Measurements from ENCODE around the gene USP25. TPM values are rescaled to one million over a fixed set of nuclear protein-coding genes. Genes with fewer than 3 reads are reported as not detected.

The USP25 gene
- total RNA-seq, 1 experiment from 2014 or later = 26.0 TPM

- no peaks in the 10 kb centered on the region for H4K20me1 ChIP-seq (ENCODE audit: insufficient read depth)
- no peaks in the 10 kb centered on the region; the same call in 1 of the 2 replicates for H3K9me3 ChIP-seq (ENCODE audit: insufficient read depth, low read depth)
- no peaks in the 10 kb centered on the region for H3K27me3 ChIP-seq (ENCODE audit: insufficient read depth, low read depth)
- CTCF ChIA-PET = no interaction called here
- peaks cover 8% of the 10 kb centered on the region for H3K79me2 ChIP-seq (ENCODE audit: low read depth)
- H3K4me3 ChIP-seq = no peak overlapping the region
- H3K9me2 ChIP-seq (ENCODE audit: insufficient read depth) = no peaks in the 10 kb centered on the region
- peaks cover 5% of the 10 kb centered on the region; the same call in 1 of the 2 replicates for H3K4me1 ChIP-seq (replicated peaks; ENCODE audit: insufficient read depth)
- no peak for DNase-seq
- POLR2A ChIA-PET (ENCODE audit: unreplicated experiment) = no interaction called here
- H3K36me3 ChIP-seq (ENCODE audit: low read depth) = no peaks in the 10 kb centered on the region
- H2AFZ ChIP-seq = no peak overlapping the region
- intact Hi-C loops (cut with micrococcal nuclease; ENCODE audit: unreplicated experiment) = no loop called here
- BruUV-seq (replicated peaks) = no TSS peak
- peak overlapping the region; percentile 19; the same call in 1 of the 2 replicates for H3K27ac ChIP-seq
- TF ChIP-seq, protein P1, sequence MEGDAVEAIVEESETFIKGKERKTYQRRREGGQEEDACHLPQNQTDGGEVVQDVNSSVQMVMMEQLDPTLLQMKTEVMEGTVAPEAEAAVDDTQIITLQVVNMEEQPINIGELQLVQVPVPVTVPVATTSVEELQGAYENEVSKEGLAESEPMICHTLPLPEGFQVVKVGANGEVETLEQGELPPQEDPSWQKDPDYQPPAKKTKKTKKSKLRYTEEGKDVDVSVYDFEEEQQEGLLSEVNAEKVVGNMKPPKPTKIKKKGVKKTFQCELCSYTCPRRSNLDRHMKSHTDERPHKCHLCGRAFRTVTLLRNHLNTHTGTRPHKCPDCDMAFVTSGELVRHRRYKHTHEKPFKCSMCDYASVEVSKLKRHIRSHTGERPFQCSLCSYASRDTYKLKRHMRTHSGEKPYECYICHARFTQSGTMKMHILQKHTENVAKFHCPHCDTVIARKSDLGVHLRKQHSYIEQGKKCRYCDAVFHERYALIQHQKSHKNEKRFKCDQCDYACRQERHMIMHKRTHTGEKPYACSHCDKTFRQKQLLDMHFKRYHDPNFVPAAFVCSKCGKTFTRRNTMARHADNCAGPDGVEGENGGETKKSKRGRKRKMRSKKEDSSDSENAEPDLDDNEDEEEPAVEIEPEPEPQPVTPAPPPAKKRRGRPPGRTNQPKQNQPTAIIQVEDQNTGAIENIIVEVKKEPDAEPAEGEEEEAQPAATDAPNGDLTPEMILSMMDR (conservative IDR thresholded peaks at IDR 0.05) = no peak
- TF ChIP-seq EZH2 (IDR thresholded peaks at IDR 0.05; ENCODE audit: low read depth) = no peak
- no peak overlapping the region for H3K4me2 ChIP-seq
- peaks cover 9% of the 10 kb centered on the region for H3F3A ChIP-seq (ENCODE audit: insufficient read depth, low read depth)
Observed at GRCh38 chr21:15788847-15789523, 59.2 kb downstream of the USP25 start.

DNA sequence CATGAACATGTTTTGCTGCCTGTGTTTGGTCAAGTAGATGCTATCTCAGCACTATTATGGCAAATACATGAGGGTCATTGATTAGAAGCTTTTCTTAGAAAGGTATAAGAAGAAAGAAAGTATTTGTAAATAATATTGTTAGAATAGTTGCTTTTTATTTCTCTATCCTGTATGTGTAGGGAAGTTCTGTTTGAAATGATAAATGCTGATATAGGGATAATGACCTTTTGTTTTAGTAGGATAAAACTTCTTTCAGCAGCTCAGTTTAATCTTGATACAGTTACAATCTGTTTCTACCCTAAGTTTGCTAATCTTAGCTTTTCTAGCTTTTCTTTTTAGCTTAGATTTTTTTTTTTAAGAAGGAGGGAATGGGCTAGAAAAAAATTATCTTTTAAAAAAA is 63.3 kb downstream of the USP25 start:
- H3K4me3 ChIP-seq = no peak overlapping the region
- H3K36me3 ChIP-seq (ENCODE audit: low read depth) = no peaks in the 10 kb centered on the region; the same call in 1 of the 2 replicates
- no peak overlapping the region for H2AFZ ChIP-seq
- no peaks in the 10 kb centered on the region for H3K9me2 ChIP-seq (ENCODE audit: insufficient read depth)
- no peak overlapping the region for H3K27ac ChIP-seq
- intact Hi-C loops (cut with micrococcal nuclease; ENCODE audit: unreplicated experiment) = no loop called here
- H3K79me2 ChIP-seq (ENCODE audit: low read depth) = peaks cover 8% of the 10 kb centered on the region
- no peak for DNase-seq
- no peaks in the 10 kb centered on the region for H3K9me3 ChIP-seq (ENCODE audit: insufficient read depth, low read depth)
- CTCF ChIA-PET = no interaction called here
- no TSS peak for BruUV-seq (replicated peaks)
- POLR2A ChIA-PET (ENCODE audit: unreplicated experiment) = interaction anchor here (0.6 kb wide), 1 partner anchor 60 kb away, joined by 3 read pairs; no protein-coding TSS in a partner anchor
- H3K4me1 ChIP-seq (replicated peaks; ENCODE audit: insufficient read depth) = peaks cover 5% of the 10 kb centered on the region; the same call in 1 of the 2 replicates
- H3K4me2 ChIP-seq = no peak overlapping the region
- H4K20me1 ChIP-seq (ENCODE audit: insufficient read depth) = no peaks in the 10 kb centered on the region
- H3K27me3 ChIP-seq (ENCODE audit: insufficient read depth, low read depth) = no peaks in the 10 kb centered on the region
- peaks cover 7% of the 10 kb centered on the region for H3F3A ChIP-seq (ENCODE audit: insufficient read depth, low read depth)
- TF ChIP-seq, protein P1 (conservative IDR thresholded peaks at IDR 0.05) = no peak
- no peak for TF ChIP-seq EZH2 (IDR thresholded peaks at IDR 0.05; ENCODE audit: low read depth)

DNA sequence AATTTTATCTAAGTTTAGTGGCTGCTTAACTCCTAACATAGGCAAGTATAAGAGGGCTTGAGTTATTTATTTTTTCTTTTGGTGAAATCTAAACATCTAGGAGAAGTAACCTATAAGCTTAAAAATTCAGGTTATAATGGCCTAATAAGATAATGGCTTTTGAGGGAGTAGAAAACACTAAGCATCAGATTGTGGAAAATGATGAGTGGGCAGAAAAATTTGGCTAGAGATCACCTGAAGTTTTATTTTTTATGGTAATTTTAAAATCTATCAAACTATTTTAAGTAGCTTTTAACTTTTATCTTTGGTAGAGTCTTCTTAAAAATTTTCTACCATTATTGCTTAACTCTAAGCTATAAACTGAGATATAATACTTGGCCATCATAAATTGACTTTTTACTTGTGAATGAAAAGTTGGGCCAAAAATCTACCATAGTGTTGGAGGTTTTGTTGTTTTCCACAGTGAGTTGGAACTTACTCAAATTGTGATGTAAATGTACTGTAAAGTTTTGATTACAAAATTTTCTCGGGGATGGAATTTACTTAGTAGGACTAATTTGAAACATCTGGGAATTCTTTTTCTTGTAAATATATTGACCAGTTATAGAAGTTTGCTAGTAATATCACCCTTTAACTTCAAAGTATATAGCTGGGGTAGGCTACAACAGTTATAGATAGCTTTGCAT is 63.9 kb downstream of the USP25 start:
- no peak overlapping the region for H3K27ac ChIP-seq
- CTCF ChIA-PET = no interaction called here
- no TSS peak for BruUV-seq (replicated peaks)
- POLR2A ChIA-PET (ENCODE audit: unreplicated experiment) = interaction anchor here (0.6 kb wide), 1 partner anchor 60 kb away, joined by 3 read pairs; no protein-coding TSS in a partner anchor
- no peak overlapping the region for H3K4me2 ChIP-seq
- TF ChIP-seq EZH2 (IDR thresholded peaks at IDR 0.05; ENCODE audit: low read depth) = no peak
- TF ChIP-seq, protein P1 (conservative IDR thresholded peaks at IDR 0.05) = no peak
- H3K9me2 ChIP-seq (ENCODE audit: insufficient read depth) = no peaks in the 10 kb centered on the region
- H3K4me3 ChIP-seq = no peak overlapping the region
- no peaks in the 10 kb centered on the region for H4K20me1 ChIP-seq (ENCODE audit: insufficient read depth)
- H3K4me1 ChIP-seq (replicated peaks; ENCODE audit: insufficient read depth) = peaks cover 2% of the 10 kb centered on the region; the same call in 1 of the 2 replicates
- no peaks in the 10 kb centered on the region for H3K27me3 ChIP-seq (ENCODE audit: insufficient read depth, low read depth)
- no peaks in the 10 kb centered on the region for H3K9me3 ChIP-seq (ENCODE audit: insufficient read depth, low read depth)
- intact Hi-C loops (cut with micrococcal nuclease; ENCODE audit: unreplicated experiment) = no loop called here
- no peak for DNase-seq
- no peaks in the 10 kb centered on the region; the same call in 1 of the 2 replicates for H3K36me3 ChIP-seq (ENCODE audit: low read depth)
- H3K79me2 ChIP-seq (ENCODE audit: low read depth) = peaks cover 8% of the 10 kb centered on the region
- H3F3A ChIP-seq (ENCODE audit: insufficient read depth, low read depth) = peaks cover under 1% of the 10 kb centered on the region
- no peak overlapping the region for H2AFZ ChIP-seq

Measured in PC-9 (cell line).